ENCODE results near the gene SUSD2.
A peak's percentile ranks its signal among the peaks of the same experiment; 100 is the strongest.
"Not testable (repeated sequence)": the region's sequence is repeated elsewhere in the genome, so short reads cannot be mapped to it uniquely, and the experiment has no call there.

SUSD2 gene

GRCh38 chr22:24189249-24190158 lies 8.2 kb downstream of the SUSD2 start:
- DNase-seq = peak; percentile 64

- DNase-seq = no peak
These were observed 8.9 kb downstream of the SUSD2 start for GRCh38 chr22:24190159-24190540.

DNA sequence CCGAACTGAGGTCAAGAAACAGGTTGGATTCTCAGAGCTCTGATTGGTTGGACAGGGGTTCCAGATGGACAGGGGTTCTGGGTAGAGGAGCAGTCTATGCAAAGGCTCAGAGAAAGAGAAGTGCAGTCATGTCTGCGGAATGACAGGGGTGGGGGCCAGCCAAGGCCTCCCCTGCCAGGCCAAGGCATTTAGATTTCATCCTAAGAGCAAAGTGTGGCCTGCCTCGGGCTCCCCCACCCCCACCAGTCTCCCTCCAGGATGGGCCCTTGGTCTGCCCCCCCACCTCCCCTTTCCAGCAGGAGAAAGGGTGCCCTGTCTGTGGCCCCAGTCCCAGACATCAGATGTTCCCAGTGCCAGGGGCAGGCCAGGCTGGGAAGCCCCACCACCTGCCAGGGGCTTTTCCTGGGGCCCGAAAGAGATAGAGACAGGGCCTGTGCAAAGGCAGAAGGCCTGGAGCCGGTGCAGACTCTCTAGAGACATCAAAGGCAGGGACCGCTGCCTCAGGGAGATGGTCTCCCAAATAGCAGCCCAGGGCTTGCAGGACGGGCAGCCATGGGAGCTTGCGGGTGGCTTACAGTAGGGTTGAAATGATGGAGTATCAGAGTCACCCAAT lies 9.4 kb downstream of the SUSD2 start:
- DNase-seq = no peak

DNA sequence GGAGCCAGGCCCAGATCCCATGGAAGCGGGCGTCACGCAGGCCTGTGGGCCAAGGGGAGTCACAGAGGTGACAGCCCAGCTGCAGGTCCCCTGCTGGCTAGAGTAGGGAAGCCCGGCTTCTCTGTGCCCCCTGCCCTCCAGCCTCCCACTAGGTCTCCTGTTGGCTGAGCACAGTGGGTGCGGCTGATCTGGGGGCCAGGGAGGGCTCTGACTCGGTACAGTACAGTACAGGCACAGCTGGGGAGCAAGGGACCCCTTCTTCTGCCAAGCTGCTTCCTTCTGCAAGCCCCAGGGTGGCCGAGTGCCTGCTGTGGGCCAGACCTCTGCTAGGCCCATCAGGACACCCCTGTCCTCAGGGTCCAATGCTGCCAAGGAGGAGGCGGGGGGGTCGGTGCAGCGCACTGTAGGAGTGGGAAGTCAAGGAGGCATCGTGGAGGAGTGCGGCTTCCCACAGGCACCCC lies 10.1 kb downstream of the SUSD2 start:
- no peak for DNase-seq

- DNase-seq = no peak
These were observed 10.6 kb downstream of the SUSD2 start for GRCh38 chr22:24191893-24192292.

- no peak for DNase-seq
These were observed 17.4 kb downstream of the SUSD2 start for GRCh38 chr22:24198682-24199052.

DNA sequence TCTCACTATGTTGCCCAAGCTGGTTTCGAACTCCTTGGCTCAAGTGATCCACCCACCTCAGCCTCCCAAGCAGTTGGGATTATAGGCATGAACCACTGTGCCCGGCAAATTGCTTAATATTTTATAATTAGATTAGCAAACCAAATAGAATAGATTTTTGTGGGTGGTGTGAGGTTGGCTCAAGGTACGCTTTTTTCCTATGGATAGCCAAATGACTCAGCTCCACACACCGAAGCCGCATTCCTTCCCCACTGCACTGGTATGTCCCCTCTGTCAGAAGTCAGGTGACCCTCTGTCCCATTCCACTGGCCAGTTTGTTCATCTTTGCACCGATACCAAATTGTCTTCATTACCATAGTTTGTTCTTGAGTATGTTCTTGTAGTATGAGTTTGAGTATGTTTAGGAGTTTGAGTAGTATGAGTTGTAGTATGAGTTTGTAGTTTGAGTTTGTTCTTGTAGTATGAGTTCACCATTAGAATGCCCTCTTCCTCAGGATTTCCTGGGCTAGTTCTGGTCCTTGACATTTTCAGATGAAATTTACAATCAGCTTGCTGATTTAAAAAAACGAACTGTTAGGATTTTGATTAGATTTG lies 19.4 kb downstream of the SUSD2 start:
- no peak for DNase-seq

GRCh38 chr22:24201681-24202614 lies 20.7 kb downstream of the SUSD2 start:
- no peak for DNase-seq

GRCh38 chr22:24203856-24204255 lies 22.6 kb downstream of the SUSD2 start:
- DNase-seq = not testable (repeated sequence)

GRCh38 chr22:24205438-24206195 lies 24.3 kb downstream of the SUSD2 start:
- DNase-seq = no peak

GRCh38 chr22:24206460-24207263 lies 25.4 kb downstream of the SUSD2 start:
- DNase-seq = not testable (repeated sequence)

DNA sequence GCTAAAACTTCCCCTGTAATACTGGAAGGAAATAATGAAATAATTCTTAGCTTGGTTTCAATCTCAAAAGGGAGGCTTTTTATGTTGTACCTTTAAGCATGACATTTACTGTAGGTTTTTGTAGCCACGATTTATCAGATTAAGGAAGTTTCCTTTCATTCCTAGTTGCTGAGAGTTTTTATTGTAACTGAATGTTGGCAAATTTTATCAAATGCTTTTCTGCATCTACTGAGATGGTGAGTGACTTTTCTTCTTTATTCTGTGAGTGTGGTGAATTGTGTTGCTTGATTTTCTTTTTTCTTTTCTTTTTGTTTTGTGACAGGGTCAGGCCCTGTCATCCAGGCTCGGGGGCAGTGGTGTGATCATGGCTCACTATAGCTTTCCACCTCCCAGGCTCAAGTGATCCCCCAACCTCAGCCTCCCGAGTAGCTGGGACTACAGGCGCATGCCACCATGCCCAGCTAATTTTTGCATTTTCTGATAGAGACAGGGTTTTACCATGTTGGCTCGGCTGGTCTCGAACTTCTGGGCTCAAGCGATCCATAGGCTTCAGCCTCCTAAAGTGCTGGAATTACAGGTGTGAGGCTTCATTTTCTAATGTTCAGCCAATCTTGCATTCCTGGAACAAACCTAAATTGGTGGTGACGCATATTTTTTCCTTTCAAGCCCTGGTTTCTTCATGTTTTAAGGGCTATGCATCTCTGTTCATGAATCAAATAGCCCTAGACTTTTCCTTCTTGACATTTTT lies 26.2 kb downstream of the SUSD2 start:
- DNase-seq = no peak

DNA sequence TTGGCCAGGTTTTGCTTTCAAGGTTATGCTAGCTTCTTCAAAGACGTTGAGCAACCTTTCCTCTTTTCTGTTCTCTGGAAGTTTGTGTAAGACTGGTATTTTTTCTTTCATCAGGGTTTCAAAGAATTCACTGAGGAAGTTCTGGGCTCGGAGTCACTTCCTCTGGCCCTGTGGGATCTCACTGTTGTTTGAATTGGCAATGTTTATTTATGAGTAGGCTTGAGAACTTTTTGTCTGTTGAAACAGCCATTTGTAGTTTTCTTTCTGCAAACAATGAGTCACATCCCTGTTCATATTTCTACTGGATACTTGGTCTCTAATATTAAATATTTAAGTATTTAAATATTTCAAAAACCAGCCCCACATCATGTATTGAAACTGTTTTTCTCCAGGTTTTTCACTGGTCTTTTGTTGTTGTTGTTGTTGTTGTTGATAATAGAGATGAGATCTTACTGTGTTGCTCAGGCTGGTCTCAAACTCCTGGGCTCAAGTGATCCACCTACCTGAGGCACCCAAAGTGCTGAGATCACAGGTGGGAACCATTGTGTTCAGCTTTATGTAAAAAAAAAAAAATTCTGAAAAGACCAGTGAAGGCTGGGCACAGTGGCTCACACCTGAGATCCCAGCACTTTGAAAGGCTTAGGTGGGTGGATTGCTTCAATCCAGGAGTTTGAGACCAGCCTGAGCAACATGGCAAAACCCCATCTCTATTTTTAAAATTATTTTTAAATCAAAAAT lies 26.9 kb downstream of the SUSD2 start:
- DNase-seq = no peak

- DNase-seq = no peak
These were observed 27.7 kb downstream of the SUSD2 start for GRCh38 chr22:24209016-24209415.

- DNase-seq = no peak
These were observed 28.4 kb downstream of the SUSD2 start for GRCh38 chr22:24209687-24210086.

DNA sequence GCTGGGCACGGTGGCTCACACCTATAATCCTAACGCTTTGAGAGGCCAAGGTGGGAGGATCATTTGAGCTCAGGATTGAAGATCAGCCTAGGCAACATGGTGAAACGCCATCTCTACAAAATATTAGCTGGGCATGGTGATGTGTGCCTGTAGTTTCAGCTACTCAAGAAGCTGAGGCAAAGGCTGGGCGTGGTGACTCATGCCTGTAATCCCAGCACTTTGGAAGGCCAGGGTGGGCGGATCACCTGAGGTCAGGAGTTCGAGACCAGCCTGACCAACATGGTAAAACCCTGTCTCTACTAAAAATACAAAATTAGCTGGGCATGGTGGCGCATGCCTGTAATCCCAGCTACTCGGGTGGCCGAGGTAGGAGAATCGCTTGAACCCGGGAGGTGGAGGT lies 29.1 kb downstream of the SUSD2 start:
- DNase-seq = not testable (repeated sequence)

- not testable (repeated sequence) for DNase-seq
These were observed 30.4 kb downstream of the SUSD2 start for GRCh38 chr22:24211716-24212115.

GRCh38 chr22:24213111-24213510 lies 31.8 kb downstream of the SUSD2 start:
- DNase-seq = not testable (repeated sequence)

GRCh38 chr22:24214467-24215285 lies 33.4 kb downstream of the SUSD2 start:
- DNase-seq = no peak

All from activated CD4-positive, alpha-beta T cell treated with anti-CD3 and anti-CD28 coated beads for 48 hours (primary cell).